ENCODE measurements around the gene PFKL.
A peak's percentile ranks its signal among the peaks of the same experiment; 100 is the strongest.

Gene PFKL

GRCh38 chr21:44363278-44363677 is 63.4 kb downstream of the PFKL start:
- no peak for DNase-seq (ENCODE audit: low spot score)

GRCh38 chr21:44364151-44365053 is 64.5 kb downstream of the PFKL start:
- no peak for DNase-seq (ENCODE audit: low spot score)

GRCh38 chr21:44365251-44365966 is 65.6 kb downstream of the PFKL start:
- no peak for DNase-seq (ENCODE audit: low spot score)

- DNase-seq (ENCODE audit: low spot score), result no peak
Observed at GRCh38 chr21:44365967-44366585, 66.2 kb downstream of the PFKL start.

GRCh38 chr21:44366586-44367211 is 66.8 kb downstream of the PFKL start:
- DNase-seq (ENCODE audit: low spot score), result no peak

- DNase-seq (ENCODE audit: low spot score), result peak; percentile 75
Observed at GRCh38 chr21:44368711-44369446, 69.0 kb downstream of the PFKL start.

- DNase-seq (ENCODE audit: low spot score), result peak; percentile 87
Observed at GRCh38 chr21:44370027-44370735, 70.3 kb downstream of the PFKL start.

GRCh38 chr21:44370786-44371410 is 71.0 kb downstream of the PFKL start:
- no peak for DNase-seq (ENCODE audit: low spot score)

- DNase-seq (ENCODE audit: low spot score), result no peak
Observed at GRCh38 chr21:44371596-44371995, 71.7 kb downstream of the PFKL start.

GRCh38 chr21:44372616-44373015 is 72.8 kb downstream of the PFKL start:
- DNase-seq (ENCODE audit: low spot score), result no peak

GRCh38 chr21:44374601-44375280 is 74.9 kb downstream of the PFKL start:
- DNase-seq (ENCODE audit: low spot score), result no peak

- no peak for DNase-seq (ENCODE audit: low spot score)
Observed at GRCh38 chr21:44375281-44375651, 75.4 kb downstream of the PFKL start.

GRCh38 chr21:44375761-44376241 is 75.9 kb downstream of the PFKL start:
- no peak for DNase-seq (ENCODE audit: low spot score)

GRCh38 chr21:44376606-44377005 is 76.8 kb downstream of the PFKL start:
- DNase-seq (ENCODE audit: low spot score), result no peak
